ENCODE results near the gene DCC.

- TF ChIP-seq CTCF (IDR thresholded peaks at IDR 0.05) (no peak), POLR2A (IDR thresholded peaks at IDR 0.05) (no peak), POLR2AphosphoS5 (IDR thresholded peaks at IDR 0.05) (no peak)
These were observed 688.6 kb downstream of the DCC start for GRCh38 chr18:53028565-53028964.
